Keratinocyte (primary cell): Measurements from ENCODE around the gene PHACTR2. TPM values are rescaled to one million over a fixed set of nuclear protein-coding genes. Genes with fewer than 3 reads are reported as not detected.

Experiments used
- DNase-seq: peaks from one replicate; pipeline ENCODE4 v3.0.0-alpha.2; 2011; ENCODE audit warnings: low read depth, missing footprints, low spot score
- FAIRE-seq: peaks from 2 replicates; lab custom pipeline; 2011; peaks lifted over from hg19 to GRCh38; lab: Jason Lieb, UNC
- H2AFZ ChIP-seq: 2 replicates; pipeline ENCODE4 v1.6.0; 2012; ENCODE audit warnings: low read length, control low read depth, inconsistent platforms; ENCODE audit not compliant: control insufficient read depth
- H3K27ac ChIP-seq: 2 replicates; pipeline ENCODE4 v1.5.1; 2011; ENCODE audit warnings: low read length; ENCODE audit not compliant: control insufficient read depth, insufficient read depth
- H3K27me3 ChIP-seq: 3 replicates; pipeline ENCODE4 v1.6.0; 2011; ENCODE audit warnings: low read length; ENCODE audit not compliant: control insufficient read depth, insufficient read depth; ENCODE audit errors: extremely low read depth
- H3K36me3 ChIP-seq, 2 experiments: 2 replicates in 1 of 2; 3 replicates in 1 of 2; pipeline ENCODE4 v1.5.1; 2011; ENCODE audit warnings: low read length in 2 of 2, mild to moderate bottlenecking in 1 of 2; ENCODE audit not compliant: control insufficient read depth in 2 of 2, insufficient read depth in 2 of 2; ENCODE audit errors: extremely low read depth in 1 of 2
- H3K4me1 ChIP-seq: 3 replicates; pipeline ENCODE4 v1.5.1; 2011; ENCODE audit warnings: low read length; ENCODE audit not compliant: control insufficient read depth, insufficient read depth; ENCODE audit errors: extremely low read depth
- H3K4me2 ChIP-seq: 3 replicates; pipeline ENCODE4 v1.6.0; 2011; ENCODE audit warnings: low read depth, low read length; ENCODE audit not compliant: control insufficient read depth, insufficient read depth; ENCODE audit errors: extremely low read depth
- H3K4me3 ChIP-seq, 3 experiments: fragments of 200-600 bp in 1 of 3; sonication (generic) in 1 of 3; 2 replicates in 2 of 3; 3 replicates in 1 of 3; pipeline ENCODE4 v1.5.1; 2011 to 2016; ENCODE audit warnings: low read length in 3 of 3, mild to moderate bottlenecking in 3 of 3, control low read depth in 2 of 3, inconsistent platforms in 1 of 3, low read depth in 1 of 3, mixed read lengths in 1 of 3, mixed run types in 1 of 3, moderate library complexity in 1 of 3; ENCODE audit not compliant: control insufficient read depth in 2 of 3, insufficient read depth in 2 of 3; ENCODE audit errors: extremely low read depth in 1 of 3
- H3K79me2 ChIP-seq: 2 replicates; pipeline ENCODE4 v1.6.0; 2012; ENCODE audit warnings: low read length; ENCODE audit not compliant: control insufficient read depth, insufficient read depth
- H3K9ac ChIP-seq: 3 replicates; pipeline ENCODE4 v1.6.0; 2011; ENCODE audit warnings: low read length; ENCODE audit not compliant: control insufficient read depth, insufficient read depth; ENCODE audit errors: extremely low read depth
- H3K9me1 ChIP-seq: 3 replicates; pipeline ENCODE4 v1.6.0; 2011; ENCODE audit warnings: low read length; ENCODE audit not compliant: control insufficient read depth, insufficient read depth; ENCODE audit errors: extremely low read depth
- H3K9me3 ChIP-seq: 2 replicates; pipeline ENCODE4 v1.5.1; 2012; ENCODE audit warnings: low read depth, low read length; ENCODE audit not compliant: control insufficient read depth
- H4K20me1 ChIP-seq: 3 replicates; pipeline ENCODE4 v1.6.0; 2011; ENCODE audit warnings: low read length; ENCODE audit not compliant: control insufficient read depth, insufficient read depth; ENCODE audit errors: extremely low read depth
- CTCF ChIP-seq, 3 experiments: IDR thresholded peaks in 1 of 3; conservative IDR thresholded peaks in 1 of 3; optimal IDR thresholded peaks in 1 of 3; 2 replicates in 2 of 3; 3 replicates in 1 of 3; pipeline versions ENCODE3 to v1.5.1; 2011; ENCODE audit warnings: low read length in 3 of 3, mild to moderate bottlenecking in 3 of 3, moderate library complexity in 2 of 3, control low read depth in 1 of 3, inconsistent platforms in 1 of 3; ENCODE audit not compliant: insufficient read depth in 2 of 3; ENCODE audit errors: extremely low read depth in 1 of 3
- EZH2 ChIP-seq: IDR thresholded peaks from one replicate; pipeline ENCODE4 v1.6.1; 2012; ENCODE audit warnings: inconsistent platforms, mild to moderate bottlenecking, low read length, moderate library complexity
- dilution Hi-C: fragments of 300-500 bp; cut with MboI; formaldehyde crosslinking; loops from one replicate; pipeline ENCODE4 v1.7.0; 2020; ENCODE audit warnings: low sequenced_read_pairs; ENCODE audit not compliant: extremely low pct_ligation_motif_present
- polyA plus RNA-seq, 5 experiments: library from polyadenylated mRNA; depleted of rRNA in 3 of 5; stranded (reverse) in 3 of 5; stranded (forward) in 1 of 5; unstranded in 1 of 5; fragments of >200 nt; gene quantifications; 1 replicate in 1 of 5; 2 replicates in 3 of 5; 3 replicates in 1 of 5; pipeline versions ENCODE4 v1.2.1 to v1.2.3, GENCODE V29; 2011 to 2012; ENCODE audit warnings: missing spikeins in 2 of 5, low read depth in 1 of 5, low replicate concordance in 1 of 5

Gene PHACTR2
- polyA plus RNA-seq, 1 donor (not counting 4 experiments of a cell fraction or from before 2014, with no cell fraction given): 9.4 TPM

GRCh38 chr6:143694560-143694959 is 16.8 kb downstream of the PHACTR2 start:
- H3K27me3 ChIP-seq: no peaks in the 10 kb centered on the region
- TF ChIP-seq EZH2 (no peak), CTCF (optimal IDR thresholded peaks at IDR 0.05 in 1 of 3, IDR thresholded peaks at IDR 0.05 in 1 of 3, conservative IDR thresholded peaks at IDR 0.05 in 1 of 3; ENCODE audit: extremely low read depth in 1 of 3, insufficient read depth in 2 of 3, low read length in 3 of 3) (no peak)
- no peaks in the 10 kb centered on the region for H3K9me1 ChIP-seq
- peaks cover 24% of the 10 kb centered on the region for H3K79me2 ChIP-seq
- FAIRE-seq: peak; percentile 58
- no peak for DNase-seq
- H3K27ac ChIP-seq: no peak overlapping the region
- H3K9me3 ChIP-seq: no peaks in the 10 kb centered on the region
- no peak overlapping the region for H3K4me2 ChIP-seq
- dilution Hi-C loops: no loop called here
- no peaks in the 10 kb centered on the region for H3K36me3 ChIP-seq
- H4K20me1 ChIP-seq: peaks cover 7% of the 10 kb centered on the region
- H3K4me1 ChIP-seq: peaks cover 7% of the 10 kb centered on the region
- H3K4me3 ChIP-seq: no peak overlapping the region
- no peak overlapping the region for H3K9ac ChIP-seq
- no peak overlapping the region for H2AFZ ChIP-seq

GRCh38 chr6:143695130-143695968 is 17.6 kb downstream of the PHACTR2 start:
- H3K79me2 ChIP-seq: peaks cover 19% of the 10 kb centered on the region
- peaks cover under 1% of the 10 kb centered on the region for H4K20me1 ChIP-seq

More at GRCh38 chr6:143695130-143695968, 17.6 kb downstream of the PHACTR2 start:
- H3K4me2 ChIP-seq: no peak overlapping the region
- TF ChIP-seq EZH2 (no peak), CTCF (optimal IDR thresholded peaks at IDR 0.05 in 1 of 3, IDR thresholded peaks at IDR 0.05 in 1 of 3, conservative IDR thresholded peaks at IDR 0.05 in 1 of 3; ENCODE audit: extremely low read depth in 1 of 3, insufficient read depth in 2 of 3, low read length in 3 of 3) (no peak)
- no peak overlapping the region for H3K4me3 ChIP-seq
- H3K27ac ChIP-seq: no peak overlapping the region
- H3K9ac ChIP-seq: no peak overlapping the region
- H2AFZ ChIP-seq: no peak overlapping the region
- DNase-seq (no peak), FAIRE-seq (peak; percentile 74)
- H3K4me1 ChIP-seq: peaks cover 7% of the 10 kb centered on the region
- H3K36me3 ChIP-seq: no peaks in the 10 kb centered on the region
- H3K9me3 ChIP-seq: no peaks in the 10 kb centered on the region
- H3K27me3 ChIP-seq: no peaks in the 10 kb centered on the region
- dilution Hi-C loops: no loop called here
- H3K9me1 ChIP-seq: no peaks in the 10 kb centered on the region
